Measurements from ENCODE around the gene EEPD1. TPM values are rescaled to one million over a fixed set of nuclear protein-coding genes. Genes with fewer than 3 reads are reported as not detected.

Gene EEPD1
- total RNA-seq, 6 experiments from 2014 or later, result 5.9 to 18.6 (median 10.6) TPM

- H3K27me3 ChIP-seq, result no peaks in the 10 kb centered on the region
- ATAC-seq, result peak in 3 of 4 donors; percentile 46 to 74 (median 74)
- 10% methylated on average over 1 of the region's 1 CpG for WGBS (ENCODE audit: insufficient coverage, low coverage, low lambda C conversion rate, missing lambda C conversion rate)
- no peak for DNase-seq
- TF ChIP-seq, protein P1, sequence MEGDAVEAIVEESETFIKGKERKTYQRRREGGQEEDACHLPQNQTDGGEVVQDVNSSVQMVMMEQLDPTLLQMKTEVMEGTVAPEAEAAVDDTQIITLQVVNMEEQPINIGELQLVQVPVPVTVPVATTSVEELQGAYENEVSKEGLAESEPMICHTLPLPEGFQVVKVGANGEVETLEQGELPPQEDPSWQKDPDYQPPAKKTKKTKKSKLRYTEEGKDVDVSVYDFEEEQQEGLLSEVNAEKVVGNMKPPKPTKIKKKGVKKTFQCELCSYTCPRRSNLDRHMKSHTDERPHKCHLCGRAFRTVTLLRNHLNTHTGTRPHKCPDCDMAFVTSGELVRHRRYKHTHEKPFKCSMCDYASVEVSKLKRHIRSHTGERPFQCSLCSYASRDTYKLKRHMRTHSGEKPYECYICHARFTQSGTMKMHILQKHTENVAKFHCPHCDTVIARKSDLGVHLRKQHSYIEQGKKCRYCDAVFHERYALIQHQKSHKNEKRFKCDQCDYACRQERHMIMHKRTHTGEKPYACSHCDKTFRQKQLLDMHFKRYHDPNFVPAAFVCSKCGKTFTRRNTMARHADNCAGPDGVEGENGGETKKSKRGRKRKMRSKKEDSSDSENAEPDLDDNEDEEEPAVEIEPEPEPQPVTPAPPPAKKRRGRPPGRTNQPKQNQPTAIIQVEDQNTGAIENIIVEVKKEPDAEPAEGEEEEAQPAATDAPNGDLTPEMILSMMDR (IDR thresholded peaks at IDR 0.05), result no peak
- no peak for TF ChIP-seq POLR2A (IDR thresholded peaks at IDR 0.05)
- intact Hi-C loops (cut with DNase I), result no loop called here
- peaks cover 0 to 6% (median 2%) of the 10 kb centered on the region in 4 donors for H3K4me1 ChIP-seq
- H3K36me3 ChIP-seq, result no peaks in the 10 kb centered on the region
- H3K27ac ChIP-seq, result no peak overlapping the region
- no peaks in the 10 kb centered on the region for H3K9me3 ChIP-seq
- no peak overlapping the region for H3K4me3 ChIP-seq
These were observed 11.7 kb upstream of the EEPD1 start for GRCh38 chr7:36141351-36141750.

DNA sequence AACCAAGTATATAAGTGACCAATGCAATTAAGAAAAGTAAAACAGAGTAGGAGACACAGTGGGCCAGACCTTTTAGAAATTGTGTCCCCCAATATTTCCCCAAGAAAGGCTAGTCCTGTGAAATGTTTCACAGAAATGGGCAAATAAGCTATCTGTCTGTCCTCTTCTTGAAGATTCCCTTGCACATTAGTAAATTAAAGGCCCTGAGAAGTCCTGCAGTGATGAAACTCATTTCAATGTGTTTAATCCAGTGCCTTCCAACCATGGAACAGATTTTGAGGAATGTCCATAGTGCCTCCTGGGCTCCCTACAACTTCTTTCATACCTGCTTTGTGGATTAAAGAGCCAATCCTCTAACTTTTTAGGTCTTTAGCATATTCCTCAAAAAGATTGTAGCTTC lies 11.2 kb upstream of the EEPD1 start:
- TF ChIP-seq POLR2A (IDR thresholded peaks at IDR 0.05), result no peak
- TF ChIP-seq, protein P1 (IDR thresholded peaks at IDR 0.05), result no peak
- no peak overlapping the region for H3K4me3 ChIP-seq
- peaks cover 0 to 6% (median 2%) of the 10 kb centered on the region in 4 donors for H3K4me1 ChIP-seq
- no peaks in the 10 kb centered on the region for H3K27me3 ChIP-seq
- no peak overlapping the region for H3K27ac ChIP-seq
- ATAC-seq (no peak), DNase-seq (no peak)
- no peaks in the 10 kb centered on the region for H3K36me3 ChIP-seq
- intact Hi-C loops (cut with DNase I), result no loop called here
- no peaks in the 10 kb centered on the region for H3K9me3 ChIP-seq

- Histone ChIP-seq H3K4me1 (peaks cover 0 to 11% (median 2%) of the 10 kb centered on the region in 4 donors), H3K27me3 (no peaks in the 10 kb centered on the region), H3K27ac (no peak overlapping the region), H3K36me3 (no peaks in the 10 kb centered on the region), H3K4me3 (no peak overlapping the region), H3K9me3 (no peaks in the 10 kb centered on the region)
- DNase-seq, result no peak
- ATAC-seq, result peak in 1 of 4 donors; percentile 34
- no peak for TF ChIP-seq POLR2A (IDR thresholded peaks at IDR 0.05)
- TF ChIP-seq, protein P1 (IDR thresholded peaks at IDR 0.05), result no peak
- intact Hi-C loops (cut with DNase I), result no loop called here
These were observed 8.9 kb upstream of the EEPD1 start for GRCh38 chr7:36144189-36144588.

GRCh38 chr7:36145686-36146085 lies 7.4 kb upstream of the EEPD1 start:
- Histone ChIP-seq H3K4me3 (no peak overlapping the region), H3K9me3 (no peaks in the 10 kb centered on the region), H3K27ac (no peak overlapping the region), H3K36me3 (no peaks in the 10 kb centered on the region), H3K27me3 (no peaks in the 10 kb centered on the region), H3K4me1 (peaks cover 0 to 23% (median 6%) of the 10 kb centered on the region in 4 donors)
- intact Hi-C loops (cut with DNase I), result no loop called here
- DNase-seq, result no peak
- 80% methylated on average over 1 of the region's 1 CpG for WGBS (ENCODE audit: insufficient coverage, low coverage, low lambda C conversion rate, missing lambda C conversion rate)
- TF ChIP-seq, protein P1 (IDR thresholded peaks at IDR 0.05), result no peak
- no peak for TF ChIP-seq POLR2A (IDR thresholded peaks at IDR 0.05)
- ATAC-seq, result no peak

GRCh38 chr7:36147361-36147760 lies 5.7 kb upstream of the EEPD1 start:
- ATAC-seq (no peak), DNase-seq (no peak)
- H3K4me3 ChIP-seq, result no peak overlapping the region
- no peak overlapping the region for H3K27ac ChIP-seq
- no peaks in the 10 kb centered on the region for H3K27me3 ChIP-seq
- intact Hi-C loops (cut with DNase I), result no loop called here
- H3K36me3 ChIP-seq, result no peaks in the 10 kb centered on the region
- H3K4me1 ChIP-seq, result peaks cover 0 to 31% (median 10%) of the 10 kb centered on the region in 4 donors
- WGBS (ENCODE audit: insufficient coverage, low coverage, low lambda C conversion rate, missing lambda C conversion rate), result 0% methylated on average over 1 of the region's 4 CpGs
- no peaks in the 10 kb centered on the region for H3K9me3 ChIP-seq
- no peak for TF ChIP-seq POLR2A (IDR thresholded peaks at IDR 0.05)
